ENCODE data around the gene STARD7.
"Not testable (repeated sequence)": the region's sequence is repeated elsewhere in the genome, so short reads cannot be mapped to it uniquely, and the experiment has no call there.

- not testable (repeated sequence) for TF ChIP-seq CTCF (IDR thresholded peaks at IDR 0.05); EZH2 (IDR thresholded peaks at IDR 0.05; ENCODE audit: borderline replicate concordance, insufficient read depth, low read depth, low read length, poor library complexity, severe bottlenecking)
Observed at GRCh38 chr2:96221106-96221505, 12.5 kb upstream of the STARD7 start.

All from B cell (primary cell).